H1 (cell line): Measurements from ENCODE around the gene CES4A.

Source experiments
- CBX5 ChIP-seq: fragments of 300-800, 300-1000 bp; sonication (generic); IDR thresholded peaks from 2 replicates; pipeline ENCODE4 v1.7.1; 2016; ENCODE audit warnings: antibody characterized with exemption, low read length, low read depth
- CREB1 ChIP-seq: IDR thresholded peaks from 2 replicates; pipeline ENCODE4 v1.6.1; 2012; ENCODE audit warnings: inconsistent platforms
- JUN ChIP-seq: IDR thresholded peaks from 2 replicates; pipeline ENCODE4 v1.6.1; 2011; ENCODE audit warnings: low read depth, mild to moderate bottlenecking, improper control_type of control experiment, low read length
- KDM1A ChIP-seq: fragments of 200-600, 300-600 bp; sonication (generic); IDR thresholded peaks from 2 replicates; pipeline ENCODE4 v1.7.1; 2016; ENCODE audit warnings: mild to moderate bottlenecking, low read length, borderline replicate concordance
- POLR2A ChIP-seq, 2 experiments: IDR thresholded peaks; 1 replicate in 1 of 2; 2 replicates in 1 of 2; pipeline ENCODE4 v1.6.1; 2011; ENCODE audit warnings: low read depth in 2 of 2, low read length in 2 of 2, mild to moderate bottlenecking in 2 of 2; ENCODE audit errors: control extremely low read depth in 1 of 2
- RAD21 ChIP-seq, 2 experiments: IDR thresholded peaks in 1 of 2; conservative IDR thresholded peaks in 1 of 2; 2 replicates each; pipeline ENCODE4 v1.6.1; 2011; ENCODE audit warnings: low read depth in 2 of 2, low read length in 2 of 2, improper control_type of control experiment in 1 of 2, inconsistent platforms in 1 of 2, mild to moderate bottlenecking in 1 of 2, moderate library complexity in 1 of 2
- SP4 ChIP-seq: IDR thresholded peaks from 2 replicates; pipeline ENCODE4 v1.6.1; 2012; ENCODE audit warnings: low read length, inconsistent platforms
- TF ChIP-seq, protein P1 (sequence below): IDR thresholded peaks from 2 replicates; pipeline ENCODE4 v1.6.1; 2012; ENCODE audit warnings: inconsistent platforms
- TF ChIP-seq, protein P2 (sequence below): IDR thresholded peaks from 2 replicates; pipeline ENCODE4 v1.6.1; 2011; ENCODE audit warnings: low read length, improper control_type of control experiment
- TF ChIP-seq, protein P3 (sequence below), 3 experiments: IDR thresholded peaks; 1 replicate in 2 of 3; 2 replicates in 1 of 3; pipeline versions ENCODE4 v1.5.1 to v1.6.1; 2011; ENCODE audit warnings: low read length in 3 of 3, mild to moderate bottlenecking in 3 of 3, inconsistent platforms in 2 of 3, low read depth in 1 of 3, moderate library complexity in 1 of 3; ENCODE audit not compliant: insufficient read depth in 1 of 3; ENCODE audit errors: control extremely low read depth in 1 of 3

GRCh38 chr16:66950971-66951790 lies 37.2 kb upstream of the CES4A start:
- TF ChIP-seq, protein P1, sequence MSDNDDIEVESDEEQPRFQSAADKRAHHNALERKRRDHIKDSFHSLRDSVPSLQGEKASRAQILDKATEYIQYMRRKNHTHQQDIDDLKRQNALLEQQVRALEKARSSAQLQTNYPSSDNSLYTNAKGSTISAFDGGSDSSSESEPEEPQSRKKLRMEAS, result no peak
- TF ChIP-seq, protein P2, sequence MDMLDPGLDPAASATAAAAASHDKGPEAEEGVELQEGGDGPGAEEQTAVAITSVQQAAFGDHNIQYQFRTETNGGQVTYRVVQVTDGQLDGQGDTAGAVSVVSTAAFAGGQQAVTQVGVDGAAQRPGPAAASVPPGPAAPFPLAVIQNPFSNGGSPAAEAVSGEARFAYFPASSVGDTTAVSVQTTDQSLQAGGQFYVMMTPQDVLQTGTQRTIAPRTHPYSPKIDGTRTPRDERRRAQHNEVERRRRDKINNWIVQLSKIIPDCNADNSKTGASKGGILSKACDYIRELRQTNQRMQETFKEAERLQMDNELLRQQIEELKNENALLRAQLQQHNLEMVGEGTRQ, result no peak
- TF ChIP-seq JUN, result no peak
- TF ChIP-seq, protein P3, sequence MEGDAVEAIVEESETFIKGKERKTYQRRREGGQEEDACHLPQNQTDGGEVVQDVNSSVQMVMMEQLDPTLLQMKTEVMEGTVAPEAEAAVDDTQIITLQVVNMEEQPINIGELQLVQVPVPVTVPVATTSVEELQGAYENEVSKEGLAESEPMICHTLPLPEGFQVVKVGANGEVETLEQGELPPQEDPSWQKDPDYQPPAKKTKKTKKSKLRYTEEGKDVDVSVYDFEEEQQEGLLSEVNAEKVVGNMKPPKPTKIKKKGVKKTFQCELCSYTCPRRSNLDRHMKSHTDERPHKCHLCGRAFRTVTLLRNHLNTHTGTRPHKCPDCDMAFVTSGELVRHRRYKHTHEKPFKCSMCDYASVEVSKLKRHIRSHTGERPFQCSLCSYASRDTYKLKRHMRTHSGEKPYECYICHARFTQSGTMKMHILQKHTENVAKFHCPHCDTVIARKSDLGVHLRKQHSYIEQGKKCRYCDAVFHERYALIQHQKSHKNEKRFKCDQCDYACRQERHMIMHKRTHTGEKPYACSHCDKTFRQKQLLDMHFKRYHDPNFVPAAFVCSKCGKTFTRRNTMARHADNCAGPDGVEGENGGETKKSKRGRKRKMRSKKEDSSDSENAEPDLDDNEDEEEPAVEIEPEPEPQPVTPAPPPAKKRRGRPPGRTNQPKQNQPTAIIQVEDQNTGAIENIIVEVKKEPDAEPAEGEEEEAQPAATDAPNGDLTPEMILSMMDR (IDR thresholded peaks at IDR 0.05; ENCODE audit: control extremely low read depth in 1 of 3, insufficient read depth in 1 of 3, low read depth in 1 of 3, low read length in 3 of 3), result no peak
- TF ChIP-seq POLR2A (IDR thresholded peaks at IDR 0.05; ENCODE audit: control extremely low read depth in 1 of 2, low read depth in 2 of 2, low read length in 2 of 2), result no peak
- TF ChIP-seq KDM1A, result no peak
- TF ChIP-seq CREB1, result no peak
- TF ChIP-seq RAD21 (IDR thresholded peaks at IDR 0.05 in 1 of 2, conservative IDR thresholded peaks at IDR 0.05 in 1 of 2; ENCODE audit: low read depth in 2 of 2, low read length in 2 of 2), result no peak
- no peak for TF ChIP-seq SP4
- no peak for TF ChIP-seq CBX5
